GM23338 (cell line): ENCODE results near the gene CHP1.

Experiments
- CREB1 ChIP-seq: fragments of 250-450 bp; sonication (Bioruptor Pico); IDR thresholded peaks from 2 replicates; pipeline ENCODE4 v1.5.0; 2020; ENCODE audit warnings: low read depth, mild to moderate bottlenecking, moderate library complexity
- CTCF ChIP-seq, 2 experiments: fragments of 200-600 bp in 1 of 2; sonication (generic) in 1 of 2; conservative IDR thresholded peaks; 2 replicates each; pipeline versions ENCODE4 v1.5.1 to v1.6.1; 2016 to 2017; ENCODE audit warnings: antibody characterized with exemption in 2 of 2, low read depth in 2 of 2, mild to moderate bottlenecking in 2 of 2, moderate library complexity in 1 of 2
- EZH2 ChIP-seq: fragments of 200-600 bp; sonication (generic); IDR thresholded peaks from one replicate; pipeline ENCODE4 v1.8.0; 2017; ENCODE audit warnings: antibody characterized with exemption, mild to moderate bottlenecking, low read depth; ENCODE audit not compliant: unreplicated experiment
- EZH2phosphoT487 ChIP-seq: fragments of 200-600 bp; sonication (generic); IDR thresholded peaks from one replicate; pipeline ENCODE4 v1.8.1; 2018; ENCODE audit warnings: antibody characterized with exemption; ENCODE audit not compliant: unreplicated experiment
- NANOG ChIP-seq: IDR thresholded peaks from 2 replicates; pipeline ENCODE4 v1.6.1; 2016; ENCODE audit warnings: antibody characterized with exemption, borderline replicate concordance
- POLR2AphosphoS5 ChIP-seq: IDR thresholded peaks from 2 replicates; pipeline ENCODE4 v1.6.1; 2016; ENCODE audit warnings: antibody characterized with exemption, low read depth
- REST ChIP-seq: IDR thresholded peaks from one replicate; pipeline ENCODE4 v1.6.1; 2018; ENCODE audit warnings: antibody characterized with exemption; ENCODE audit not compliant: unreplicated experiment
- ZNF114 ChIP-seq: fragments of 250-450 bp; sonication (Bioruptor Pico); IDR thresholded peaks from 2 replicates; pipeline ENCODE4 v1.5.0; 2020; ENCODE audit warnings: mild to moderate bottlenecking, moderate library complexity

GRCh38 chr15:41256577-41257038, 25.5 kb downstream of the CHP1 start:
- TF ChIP-seq CTCF (conservative IDR thresholded peaks at IDR 0.05; ENCODE audit: low read depth in 2 of 2) (no peak), EZH2phosphoT487 (no peak), EZH2 (no peak), REST (no peak), POLR2AphosphoS5 (no peak), CREB1 (CRISPR knock-in tag) (no peak), ZNF114 (CRISPR knock-in tag) (no peak), NANOG (no peak)
